H1 (cell line): Measurements from ENCODE around the gene ZDHHC1. TPM values are rescaled to one million over a fixed set of nuclear protein-coding genes. Genes with fewer than 3 reads are reported as not detected.

Experiments
- CTCF ChIA-PET: fragments of 300-600 bp; sonication (Branson Sonifier 250); formaldehyde crosslinking; loops from one replicate; lab custom pipeline; 2021; ENCODE audit not compliant: partially characterized antibody; lab: Charles Lee
- POLR2A ChIA-PET: fragments of 300-600 bp; sonication (Branson Sonifier 250); formaldehyde crosslinking; loops from one replicate; lab custom pipeline; 2021; ENCODE audit warnings: inconsistent platforms; ENCODE audit not compliant: partially characterized antibody; lab: Charles Lee
- DNase-seq, 2 experiments: peaks; one replicate each; pipeline versions ENCODE4 v3.0.0 to v3.0.0-alpha.2; 2010 to 2022; ENCODE audit warnings: low spot score in 2 of 2, low read depth in 1 of 2, mixed read lengths in 1 of 2
- FAIRE-seq: peaks from 2 replicates; lab custom pipeline; 2011; peaks lifted over from hg19 to GRCh38; lab: Jason Lieb, UNC
- H2AFZ ChIP-seq: 2 replicates; pipeline ENCODE4 v1.8.1; 2012; ENCODE audit warnings: low read length, inconsistent platforms
- H2AK5ac ChIP-seq: 2 replicates; pipeline ENCODE4 v1.6.1; 2013; ENCODE audit warnings: low read depth, low read length
- H2BK120ac ChIP-seq: replicated peaks from 2 replicates; pipeline ENCODE3; 2013; ENCODE audit warnings: low read depth, low read length, inconsistent platforms
- H2BK12ac ChIP-seq: 2 replicates; pipeline ENCODE4 v1.6.1; 2013; ENCODE audit warnings: low read depth, low read length
- H2BK15ac ChIP-seq: 2 replicates; pipeline ENCODE4 v1.6.1; 2013; ENCODE audit warnings: low read length
- H2BK20ac ChIP-seq: 2 replicates; pipeline ENCODE4 v1.6.1; 2013; ENCODE audit warnings: low read length
- H2BK5ac ChIP-seq: 2 replicates; pipeline ENCODE4 v1.6.1; 2013; ENCODE audit warnings: low read depth, low read length
- H3K14ac ChIP-seq: 2 replicates; pipeline ENCODE4 v1.6.1; 2013; ENCODE audit warnings: inconsistent platforms; ENCODE audit not compliant: insufficient read length
- H3K18ac ChIP-seq: 2 replicates; pipeline ENCODE4 v1.6.1; 2013; ENCODE audit warnings: low read length; ENCODE audit errors: extremely low read depth
- H3K23ac ChIP-seq: 2 replicates; pipeline ENCODE4 v1.6.1; 2013; ENCODE audit warnings: inconsistent platforms; ENCODE audit not compliant: insufficient read length
- H3K23me2 ChIP-seq: 2 replicates; pipeline ENCODE4 v1.6.1; 2013; ENCODE audit warnings: low read depth, low read length
- H3K27ac ChIP-seq: 2 replicates; pipeline ENCODE4 v1.6.1; 2011; ENCODE audit warnings: low read depth, low read length, inconsistent platforms
- H3K27me3 ChIP-seq, 4 experiments: replicated peaks in 1 of 4; 1 replicate in 1 of 4; 2 replicates in 3 of 4; pipeline versions ENCODE4 v1.6.1 to v1.8.1; 2011 to 2013; ENCODE audit warnings: low read length in 3 of 4, mild to moderate bottlenecking in 3 of 4, inconsistent platforms in 2 of 4, mixed read lengths in 2 of 4, moderate library complexity in 1 of 4; ENCODE audit not compliant: control insufficient read depth in 3 of 4, insufficient read depth in 3 of 4; ENCODE audit errors: extremely low read depth in 1 of 4
- H3K36me3 ChIP-seq, 4 experiments: 2 replicates each; pipeline versions ENCODE4 v1.6.1 to v1.8.1; 2011 to 2013; ENCODE audit warnings: mild to moderate bottlenecking in 4 of 4, low read length in 3 of 4, moderate library complexity in 2 of 4, control low read depth in 1 of 4, inconsistent platforms in 1 of 4; ENCODE audit not compliant: insufficient read depth in 4 of 4, control insufficient read depth in 2 of 4
- H3K4ac ChIP-seq: replicated peaks from 2 replicates; pipeline ENCODE3; 2013; ENCODE audit warnings: low read length, low read depth, mixed read lengths, inconsistent platforms; ENCODE audit not compliant: insufficient read length
- H3K4me1 ChIP-seq, 4 experiments: replicated peaks in 1 of 4; 1 replicate in 1 of 4; 2 replicates in 3 of 4; pipeline versions ENCODE4 v1.6.1 to v1.8.1; 2011 to 2013; ENCODE audit warnings: low read length in 3 of 4, inconsistent platforms in 2 of 4, mixed read lengths in 1 of 4; ENCODE audit not compliant: insufficient read depth in 4 of 4, control insufficient read depth in 3 of 4
- H3K4me2 ChIP-seq, 2 experiments: 2 replicates each; pipeline versions ENCODE4 v1.6.1 to v1.8.1; 2011 to 2013; ENCODE audit warnings: low read depth in 2 of 2, low read length in 2 of 2, control low read depth in 1 of 2, inconsistent platforms in 1 of 2, mild to moderate bottlenecking in 1 of 2; ENCODE audit not compliant: insufficient read depth in 1 of 2
- H3K4me3 ChIP-seq, 4 experiments: fragments of 200-600, 300-600 bp in 1 of 4; sonication (generic), shearing (Covaris generic), sonication (Bioruptor Twin) in 1 of 4; 2 replicates each; pipeline versions ENCODE4 v1.5.1 to v1.8.1; 2011 to 2016; ENCODE audit warnings: low read length in 4 of 4, low read depth in 3 of 4, control low read depth in 2 of 4, inconsistent platforms in 2 of 4, mild to moderate bottlenecking in 2 of 4, mixed read lengths in 1 of 4, moderate library complexity in 1 of 4; ENCODE audit not compliant: insufficient read depth in 2 of 4; ENCODE audit errors: extremely low read depth in 1 of 4
- H3K56ac ChIP-seq: replicated peaks from 2 replicates; pipeline ENCODE3; 2013; ENCODE audit warnings: low read depth, mild to moderate bottlenecking, mixed read lengths, low read length, inconsistent platforms; ENCODE audit not compliant: insufficient read length
- H3K79me1 ChIP-seq: 2 replicates; pipeline ENCODE4 v1.6.1; 2013; ENCODE audit warnings: low read depth, low read length, control low read depth
- H3K79me2 ChIP-seq, 2 experiments: 2 replicates each; pipeline versions ENCODE4 v1.6.1 to v1.8.1; 2012 to 2013; ENCODE audit warnings: low read length in 2 of 2, mild to moderate bottlenecking in 2 of 2, inconsistent platforms in 1 of 2; ENCODE audit not compliant: insufficient read depth in 2 of 2, control insufficient read depth in 1 of 2
- H3K9ac ChIP-seq, 4 experiments: replicated peaks in 1 of 4; 1 replicate in 1 of 4; 2 replicates in 3 of 4; pipeline versions ENCODE4 v1.6.1 to v1.8.1; 2011 to 2013; ENCODE audit warnings: low read depth in 3 of 4, low read length in 3 of 4, control low read depth in 2 of 4, mild to moderate bottlenecking in 2 of 4, moderate library complexity in 2 of 4, inconsistent platforms in 1 of 4; ENCODE audit errors: extremely low read depth in 1 of 4
- H3K9me3 ChIP-seq, 2 experiments: 2 replicates each; pipeline versions ENCODE4 v1.6.1 to v1.8.1; 2012 to 2013; ENCODE audit warnings: mild to moderate bottlenecking in 2 of 2, moderate library complexity in 2 of 2, control low read depth in 1 of 2, inconsistent platforms in 1 of 2, low read depth in 1 of 2, low read length in 1 of 2, mixed read lengths in 1 of 2; ENCODE audit not compliant: insufficient read depth in 2 of 2
- H4K20me1 ChIP-seq, 2 experiments: replicated peaks in 1 of 2; 2 replicates each; pipeline versions ENCODE3 to v1.8.1; 2011 to 2013; ENCODE audit warnings: inconsistent platforms in 2 of 2, low read length in 2 of 2, mild to moderate bottlenecking in 1 of 2; ENCODE audit not compliant: insufficient read depth in 2 of 2, control insufficient read depth in 1 of 2
- H4K5ac ChIP-seq: 2 replicates; pipeline ENCODE4 v1.6.1; 2013; ENCODE audit warnings: low read length, low read depth, mixed read lengths, inconsistent platforms; ENCODE audit not compliant: insufficient read length
- H4K8ac ChIP-seq: 2 replicates; pipeline ENCODE4 v1.8.0; 2013; ENCODE audit warnings: mild to moderate bottlenecking, moderate library complexity, low read length, inconsistent platforms; ENCODE audit not compliant: insufficient read depth; ENCODE audit errors: extremely low read depth
- H4K91ac ChIP-seq: replicated peaks from 2 replicates; pipeline ENCODE3; 2013; ENCODE audit warnings: low read length, mixed read lengths, inconsistent platforms; ENCODE audit not compliant: insufficient read length
- E2F6 ChIP-seq: IDR thresholded peaks from 2 replicates; pipeline ENCODE4 v1.6.1; 2012; ENCODE audit warnings: inconsistent platforms
- GABPA ChIP-seq: IDR thresholded peaks from 2 replicates; pipeline ENCODE4 v1.6.1; 2011; ENCODE audit warnings: mild to moderate bottlenecking, low read length, moderate library complexity, borderline replicate concordance; ENCODE audit not compliant: insufficient read depth
- NRF1 ChIP-seq: IDR thresholded peaks from 2 replicates; pipeline ENCODE4 v1.6.1; 2011; ENCODE audit warnings: mild to moderate bottlenecking, low read depth, low read length, improper control_type of control experiment
- PHF8 ChIP-seq: fragments of 200-600 bp; sonication (generic); conservative IDR thresholded peaks from 2 replicates; pipeline ENCODE4 v1.7.1; 2012; ENCODE audit warnings: low read depth, mild to moderate bottlenecking, inconsistent platforms, low read length, moderate library complexity
- SIX5 ChIP-seq: IDR thresholded peaks from 2 replicates; pipeline ENCODE4 v1.6.1; 2011; ENCODE audit warnings: mild to moderate bottlenecking, low read depth, low read length
- TBP ChIP-seq: IDR thresholded peaks from 2 replicates; pipeline ENCODE4 v1.6.1; 2011; ENCODE audit warnings: low read depth, low read length, improper control_type of control experiment
- WGBS, 2 experiments: shearing (Covaris generic) in 1 of 2; methylation state at CpG; one replicate each; pipeline versions ENCODE4 v1.1.6 to v1.1.7; 2013 to 2015; ENCODE audit warnings: low lambda C conversion rate in 2 of 2, mixed read lengths in 2 of 2, inconsistent platforms in 1 of 2, low coverage in 1 of 2, missing lambda C conversion rate in 1 of 2; ENCODE audit not compliant: insufficient replicate concordance in 2 of 2, insufficient coverage in 1 of 2, insufficient read length in 1 of 2; ENCODE audit errors: extremely low coverage in 1 of 2, missing lambda C conversion rate in 1 of 2; 5-methylcytosine and 5-hydroxymethylcytosine counted together
- polyA plus RNA-seq, 7 experiments: library from polyadenylated mRNA; depleted of rRNA in 3 of 7; stranded (reverse) in 5 of 7; unstranded in 2 of 7; fragments of >200 nt in 5 of 7; fragments of 200-250 nt in 2 of 7; gene quantifications; 1 replicate in 5 of 7; 2 replicates in 1 of 7; 4 replicates in 1 of 7; pipeline versions ENCODE4 v1.2.1 to v1.2.3, GENCODE V29; 2011 to 2013; ENCODE audit warnings: missing spikeins in 2 of 7, mixed read lengths in 2 of 7
- total RNA-seq: library from RNA; stranded (reverse); fragmentation: NEBNext Ultra II Directional; extraction: Animal tissue kit (Norgen Biotek cat#: 25700); gene quantifications from 2 replicates; pipeline ENCODE4 v1.2.1, GENCODE V29; 2021
- TF ChIP-seq, protein P1 (sequence below): IDR thresholded peaks from 2 replicates; pipeline ENCODE4 v1.6.1; 2012; ENCODE audit warnings: inconsistent platforms

ZDHHC1 gene
- total and polyA plus RNA-seq, 2 of the 8 experiments (the other 6 are each of a cell fraction or from before 2014, with no cell fraction given), result 3.1 to 4.9 TPM

DNA sequence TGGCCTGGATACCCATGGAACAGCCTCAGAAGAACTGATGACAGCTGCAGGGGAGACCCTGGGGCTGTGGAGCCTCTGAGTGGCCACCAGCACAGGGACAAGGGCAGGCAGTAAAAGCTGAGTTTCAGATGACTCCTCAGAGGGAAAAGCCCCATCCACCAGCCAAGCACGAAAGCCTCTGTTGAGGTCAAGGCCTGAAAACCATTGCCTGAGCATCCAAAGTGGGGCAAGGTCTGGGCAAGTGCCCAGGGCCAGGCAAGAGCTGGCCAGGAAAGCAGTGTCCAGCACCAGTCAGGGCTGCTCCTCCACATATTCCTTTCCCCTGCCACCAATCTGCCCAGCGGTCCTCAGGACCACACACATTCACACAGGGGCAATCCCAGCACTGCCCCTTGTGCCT, 48.3 kb upstream of the ZDHHC1 start:
- Histone ChIP-seq H3K14ac (no peak overlapping the region), H2AK5ac (no peak overlapping the region), H4K8ac (no peak overlapping the region), H3K23ac (no peak overlapping the region), H3K4ac (no peak overlapping the region), H3K18ac (no peak overlapping the region), H3K23me2 (no peaks in the 10 kb centered on the region), H3K56ac (no peak overlapping the region), H3K9me3 (no peaks in the 10 kb centered on the region), H2AFZ (no peak overlapping the region), H3K4me1 (peaks cover 0 to 5% (median 2%) of the 10 kb centered on the region in 4 experiments; a peak in 3 of 7 replicates), H4K20me1 (peaks cover 10 to 16% of the 10 kb centered on the region in 2 experiments), H2BK15ac (no peak overlapping the region), H3K36me3 (no peaks in the 10 kb centered on the region), H2BK5ac (no peak overlapping the region), H3K79me2 (peaks cover 0 to 11% of the 10 kb centered on the region in 2 experiments; a peak in 1 of 4 replicates), H4K5ac (no peak overlapping the region), H2BK20ac (no peak overlapping the region), H4K91ac (no peak overlapping the region), H3K79me1 (no peaks in the 10 kb centered on the region; the same call in none of the 2 replicates), H3K9ac (no peak overlapping the region), H3K4me2 (no peak overlapping the region), H2BK120ac (no peak overlapping the region), H3K27me3 (no peaks in the 10 kb centered on the region), H3K4me3 (no peak overlapping the region), H2BK12ac (no peak overlapping the region), H3K27ac (no peak overlapping the region)
- FAIRE-seq, result no peak
- WGBS, 2 experiments, result 86% methylated on average over 2 of the region's 2 CpGs; no CpG with 5 or more reads in 1 of the 2 experiments
- ChIA-PET CTCF (interaction anchor here (0.9 to 28.6 kb wide), 13 partner anchors 21 to 204 kb away, joined by 3 to 683 read pairs (median 5); partner anchors contain the start of genes HSD11B2 and ZDHHC1), POLR2A (interaction anchor here (0.7 kb wide), 1 partner anchor 36 kb away, joined by 4 read pairs; no protein-coding TSS in a partner anchor)
- TF ChIP-seq SIX5, result no peak
- no peak for TF ChIP-seq NRF1
- TF ChIP-seq, protein P1, sequence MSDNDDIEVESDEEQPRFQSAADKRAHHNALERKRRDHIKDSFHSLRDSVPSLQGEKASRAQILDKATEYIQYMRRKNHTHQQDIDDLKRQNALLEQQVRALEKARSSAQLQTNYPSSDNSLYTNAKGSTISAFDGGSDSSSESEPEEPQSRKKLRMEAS, result no peak
- no peak for TF ChIP-seq TBP
- TF ChIP-seq PHF8, result no peak
- TF ChIP-seq E2F6, result no peak
- no peak for TF ChIP-seq GABPA
- DNase-seq, result no peak
